Superior temporal gyrus (tissue), 1 donor: Measurements from ENCODE around the gene PLEKHA7.

ENCODE experiments used
- DNase-seq: peaks from one replicate; pipeline ENCODE4 v3.0.0-alpha.2; 2016; ENCODE audit errors: extremely low spot score

The PLEKHA7 gene

DNA sequence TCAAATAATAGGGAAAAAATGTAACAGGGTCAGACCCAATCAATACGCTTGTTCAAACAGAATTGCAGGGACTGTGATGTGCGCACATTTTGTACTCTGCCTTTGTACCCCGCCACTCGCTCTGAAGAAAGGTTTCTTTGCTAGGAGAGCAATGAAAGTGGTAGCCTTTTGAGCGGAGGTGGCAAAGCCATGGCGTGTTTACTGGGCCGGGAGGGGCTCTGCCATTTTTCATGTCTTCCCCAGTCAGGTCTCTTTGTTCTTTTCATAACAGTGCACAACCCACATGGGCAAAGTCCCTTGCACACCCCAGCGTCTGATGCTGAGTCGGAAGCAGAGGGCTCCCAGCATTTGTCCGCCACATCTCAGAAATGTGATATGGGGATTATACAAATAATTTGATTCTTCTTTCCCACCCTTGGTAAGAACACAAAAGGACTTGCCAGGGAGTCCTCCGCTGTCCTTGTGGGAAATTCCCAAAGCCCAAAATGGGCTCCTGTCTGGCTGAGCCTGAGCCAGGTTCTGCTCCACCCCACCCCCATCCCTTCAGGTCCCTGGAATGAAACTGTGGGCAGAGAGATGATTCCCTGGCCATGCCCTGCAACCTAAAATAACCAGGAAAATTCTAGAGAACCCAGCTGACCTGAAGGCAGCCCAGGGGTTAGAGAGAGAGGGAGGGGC, 239.1 kb downstream of the PLEKHA7 start:
- DNase-seq: no peak

DNA sequence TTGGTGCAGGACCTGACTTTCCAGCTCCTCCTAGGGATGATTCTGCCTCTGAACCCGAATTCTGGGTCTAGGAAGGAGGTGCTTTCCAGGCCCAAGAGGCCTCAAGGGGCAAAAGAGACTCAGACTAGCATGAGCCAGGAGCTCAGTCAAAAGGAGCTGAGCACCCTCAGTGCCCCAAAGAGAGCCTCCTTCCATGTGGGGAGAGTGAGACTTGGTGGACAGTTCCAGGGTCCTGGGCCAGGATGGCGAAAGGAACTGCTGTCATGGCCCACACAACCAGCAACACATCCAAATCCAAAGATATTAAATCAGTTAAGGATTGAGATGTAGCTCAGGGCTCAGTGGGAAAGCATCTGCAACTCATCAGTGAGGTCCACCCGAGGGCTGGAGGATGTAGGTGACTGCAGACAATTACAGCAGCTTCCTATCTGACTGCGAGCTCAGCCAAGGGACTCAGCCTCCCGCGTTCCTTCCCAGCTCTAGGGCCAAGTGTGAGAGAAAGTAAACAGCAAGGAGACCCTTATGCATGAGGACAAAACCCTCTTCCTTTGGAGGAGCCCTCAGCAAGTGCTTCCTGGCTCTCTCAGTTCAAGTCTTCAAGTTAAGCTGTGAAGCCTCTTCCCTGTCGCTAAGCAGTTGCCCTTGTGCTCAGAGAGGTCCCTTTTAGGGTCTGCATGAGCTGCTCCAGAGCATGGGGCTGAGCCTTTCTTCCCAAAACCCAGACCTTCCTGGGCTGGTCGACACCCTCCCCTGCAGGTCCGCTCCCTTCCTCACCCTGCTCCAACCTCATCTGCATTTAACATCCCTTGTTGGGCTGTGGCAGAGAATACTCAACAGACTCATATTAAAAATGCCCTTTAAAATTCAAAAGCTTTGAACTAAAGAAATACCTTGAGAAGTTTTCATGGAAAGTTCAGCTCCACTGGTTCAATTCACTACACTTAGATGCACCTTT, 240.0 kb downstream of the PLEKHA7 start:
- no peak for DNase-seq

- DNase-seq: no peak
Measured at GRCh38 chr11:16772141-16772512, 242.1 kb downstream of the PLEKHA7 start.

DNA sequence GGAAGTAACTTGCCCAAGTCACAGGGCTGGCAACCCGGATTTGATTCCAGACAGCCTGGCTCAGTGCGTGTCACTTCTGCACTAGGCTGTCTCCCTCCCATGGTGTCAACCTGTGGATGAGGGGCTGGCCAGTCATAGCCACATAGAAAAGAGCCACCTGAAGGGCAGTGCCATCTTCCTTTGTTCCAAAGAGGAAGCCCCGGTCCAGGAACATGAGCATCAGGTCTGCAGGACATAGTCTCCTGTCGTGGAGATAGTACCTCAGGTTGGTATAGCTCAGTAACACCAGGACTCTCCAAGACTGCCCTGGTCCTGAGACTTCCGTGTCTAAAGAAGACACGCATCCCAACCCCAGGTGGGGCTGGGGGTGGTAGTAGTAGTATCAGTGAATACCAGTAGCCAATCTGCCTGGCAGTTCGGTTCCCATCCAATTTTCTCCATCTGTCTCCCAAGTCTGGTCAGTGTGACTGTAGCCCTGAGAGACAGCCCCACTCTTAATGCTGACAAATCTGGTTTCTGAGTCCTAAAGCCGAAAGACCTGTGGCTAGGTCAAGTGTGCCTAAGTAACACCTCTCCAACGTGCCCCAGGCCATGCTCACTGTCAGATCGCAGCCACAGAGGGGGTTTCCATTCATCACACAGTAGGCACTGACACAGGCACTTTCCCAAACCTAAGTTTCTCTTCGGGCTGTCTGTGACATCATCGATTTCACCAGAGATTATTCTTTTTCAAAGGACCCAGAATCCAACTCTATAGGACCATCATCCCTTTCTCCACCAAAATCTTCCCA, 242.7 kb downstream of the PLEKHA7 start:
- DNase-seq: no peak

GRCh38 chr11:16770016-16770415, 244.2 kb downstream of the PLEKHA7 start:
- DNase-seq: no peak

DNA sequence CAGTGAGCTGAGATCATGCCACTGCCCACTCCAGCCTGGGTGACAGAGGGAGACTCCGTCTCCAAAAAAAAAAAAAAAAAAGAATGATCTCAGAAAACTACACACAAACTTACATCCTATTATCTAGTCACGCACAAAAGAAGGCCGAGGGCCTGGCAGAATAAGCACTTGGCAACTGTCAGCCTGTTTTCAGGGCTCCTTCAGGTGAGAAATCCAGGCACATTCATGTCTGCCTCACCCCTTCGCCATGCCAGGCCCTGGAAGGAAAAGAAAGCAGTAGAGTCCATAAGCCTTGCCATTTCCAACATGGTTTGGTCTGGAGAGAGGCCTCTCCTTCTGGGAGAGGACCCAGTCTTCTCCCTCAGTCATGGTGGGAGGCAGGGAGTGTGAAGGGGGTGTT, 244.8 kb downstream of the PLEKHA7 start:
- no peak for DNase-seq

DNA sequence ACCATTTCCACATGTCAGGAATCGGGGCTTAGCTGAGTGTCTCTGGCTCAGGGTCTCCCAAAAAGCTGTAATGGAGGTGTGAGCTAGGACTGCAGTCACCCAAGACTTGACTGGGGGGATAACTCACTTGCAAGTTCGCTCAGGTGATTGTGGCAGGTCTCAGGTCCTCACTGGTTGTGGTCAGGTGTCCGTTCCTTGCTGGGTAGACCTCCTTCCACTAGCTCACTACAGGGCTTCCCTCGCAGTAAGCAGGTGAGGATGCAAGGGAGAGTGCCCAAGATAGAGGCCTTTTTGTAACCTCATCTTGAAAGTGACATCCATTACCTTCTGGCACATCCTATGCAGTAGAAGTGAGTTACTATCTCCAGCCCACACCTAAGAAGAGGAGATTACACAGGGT, 246.3 kb downstream of the PLEKHA7 start:
- no peak for DNase-seq

DNA sequence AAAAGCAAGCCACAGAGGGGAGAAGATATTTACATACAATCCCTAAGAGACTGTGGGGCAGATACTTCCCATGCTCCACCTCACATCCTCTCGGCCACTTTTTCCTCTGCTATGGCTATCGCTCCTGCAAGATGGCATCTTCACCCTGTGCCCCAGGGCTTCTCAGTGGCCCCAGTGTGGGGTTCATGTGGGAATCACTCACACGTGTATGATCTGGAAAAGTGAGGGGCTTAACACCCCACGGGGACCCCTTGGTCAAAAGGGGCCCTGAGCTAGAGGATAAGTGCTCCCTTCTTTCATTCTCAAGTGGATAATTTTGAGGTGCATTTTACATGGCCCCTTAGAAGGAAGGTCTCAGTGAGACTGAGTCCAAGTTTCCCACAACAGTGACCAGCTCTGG, 247.1 kb downstream of the PLEKHA7 start:
- DNase-seq: no peak

DNA sequence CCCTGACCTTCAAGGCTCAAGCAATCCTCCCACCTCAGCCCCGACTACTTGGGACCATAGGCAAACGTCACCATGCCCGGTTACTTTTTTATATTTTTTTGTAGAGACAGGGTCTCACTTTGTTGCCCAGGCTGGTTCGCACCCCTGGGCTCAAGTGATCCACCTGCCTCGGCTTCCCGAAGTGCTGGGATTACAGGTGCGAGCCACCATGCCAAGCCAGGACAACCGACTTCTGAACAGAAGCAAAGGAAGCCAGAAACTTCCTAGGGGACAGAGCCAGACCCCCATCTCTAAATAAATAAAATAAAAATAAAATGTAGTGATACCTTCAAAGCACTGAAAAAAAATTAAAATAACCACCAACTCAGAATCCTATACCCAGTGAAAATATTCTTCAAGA, 249.3 kb downstream of the PLEKHA7 start:
- DNase-seq: no peak

DNA sequence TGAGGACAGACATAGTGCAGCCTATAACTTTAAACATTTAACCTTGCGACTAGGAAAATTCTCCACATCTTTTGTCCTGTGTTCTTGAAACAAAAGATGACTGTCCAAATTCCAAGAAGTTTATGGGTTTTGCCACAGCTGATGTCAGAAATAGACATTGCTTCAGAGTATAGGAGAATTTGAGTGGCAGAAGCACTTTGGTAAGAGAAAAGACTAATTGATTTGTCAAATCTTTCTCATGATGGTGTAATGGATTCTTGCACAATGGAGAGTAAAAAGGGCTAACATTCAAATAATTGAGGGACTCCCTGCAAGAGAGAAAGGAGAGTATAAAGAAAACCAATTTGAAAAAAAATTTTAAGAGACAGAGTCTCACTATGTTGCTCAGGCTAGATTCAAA, 250.5 kb downstream of the PLEKHA7 start:
- no peak for DNase-seq

- DNase-seq: no peak
Measured at GRCh38 chr11:16759857-16760508, 254.2 kb downstream of the PLEKHA7 start.

GRCh38 chr11:16758382-16759024, 255.7 kb downstream of the PLEKHA7 start:
- DNase-seq: no peak

DNA sequence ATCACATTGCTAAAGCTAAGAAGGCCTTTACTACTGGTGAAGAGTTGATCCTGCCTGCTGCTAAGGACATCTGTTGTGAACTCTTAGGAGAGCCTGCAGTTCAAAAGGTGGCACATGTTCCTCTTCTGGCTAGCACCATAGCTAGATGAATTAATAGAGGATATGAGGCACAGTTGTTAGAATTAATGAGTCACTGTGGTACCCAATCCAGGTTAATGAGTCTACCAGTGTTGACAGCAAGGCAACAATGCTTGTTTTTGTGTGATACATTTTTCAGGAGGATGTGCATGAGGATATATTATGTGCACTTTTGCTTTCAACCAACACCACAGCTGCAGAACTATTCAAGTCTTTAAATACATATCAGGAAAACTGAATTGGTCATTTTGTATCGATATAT, 263.8 kb downstream of the PLEKHA7 start:
- no peak for DNase-seq

DNA sequence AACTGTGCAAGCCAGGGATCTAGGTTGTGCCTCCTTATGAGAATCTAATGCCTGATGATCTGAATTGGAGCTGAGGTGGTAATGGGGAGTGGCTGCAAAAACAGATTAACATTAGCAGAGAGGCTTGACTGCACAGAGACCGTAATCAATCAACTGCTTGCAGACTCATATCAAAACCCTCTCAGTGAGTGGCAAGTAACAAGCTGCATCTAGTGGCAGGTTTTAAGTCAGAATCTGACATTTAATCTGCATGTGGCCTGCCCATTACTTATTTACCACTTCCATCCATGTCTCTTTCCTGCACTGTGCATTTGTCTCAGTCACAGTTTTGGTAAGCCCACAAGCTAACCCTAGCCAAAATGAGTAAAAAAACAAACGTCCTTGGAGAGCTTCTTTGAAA, 264.5 kb downstream of the PLEKHA7 start:
- no peak for DNase-seq

DNA sequence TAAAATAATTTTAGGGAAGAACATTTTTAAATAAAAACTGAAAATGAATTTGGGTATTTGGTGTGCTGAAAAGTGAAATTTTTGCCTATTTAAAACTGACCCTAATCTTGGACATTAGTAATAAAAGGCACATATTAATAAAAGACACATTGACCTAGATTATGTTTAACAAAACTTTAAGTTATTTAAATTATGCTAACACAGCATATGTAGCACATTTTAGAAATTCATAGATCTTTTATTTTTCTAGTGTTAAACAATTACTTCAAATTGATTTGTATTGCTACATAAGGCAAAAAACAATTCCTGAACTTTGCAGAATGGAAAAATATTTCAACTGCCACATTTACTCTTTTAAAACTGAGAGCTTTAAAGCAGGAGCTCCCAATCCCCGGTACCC, 265.1 kb downstream of the PLEKHA7 start:
- no peak for DNase-seq

DNA sequence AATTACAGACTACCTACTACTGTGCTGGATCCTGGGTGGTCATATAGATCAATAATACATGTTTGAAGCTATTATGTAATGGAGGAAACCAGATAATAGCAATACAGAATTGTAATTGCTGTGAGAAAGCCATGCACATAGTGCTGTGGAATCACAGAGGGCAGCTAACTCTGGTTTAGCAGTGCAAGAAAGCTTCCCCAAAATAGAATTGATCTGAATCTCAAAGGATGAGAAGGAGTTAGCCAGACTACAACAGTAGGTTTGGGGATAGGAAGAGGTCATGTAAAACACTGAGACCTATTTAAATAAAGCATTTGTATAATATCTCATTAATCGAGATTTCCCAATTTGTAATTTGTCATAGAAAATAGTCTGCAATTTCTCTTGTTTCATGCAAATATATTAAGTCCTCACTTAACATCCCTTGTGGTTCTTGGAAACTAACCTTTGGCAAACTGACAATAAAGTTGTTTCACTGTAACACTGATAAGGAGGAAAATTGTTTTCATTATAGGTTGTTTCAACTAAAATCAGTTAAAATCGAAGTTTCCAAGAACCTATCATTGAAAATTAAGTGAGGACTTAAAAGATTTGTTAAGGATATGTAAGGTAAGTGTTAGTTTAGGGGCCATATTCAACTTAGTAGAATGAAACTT, 268.1 kb downstream of the PLEKHA7 start:
- no peak for DNase-seq

DNA sequence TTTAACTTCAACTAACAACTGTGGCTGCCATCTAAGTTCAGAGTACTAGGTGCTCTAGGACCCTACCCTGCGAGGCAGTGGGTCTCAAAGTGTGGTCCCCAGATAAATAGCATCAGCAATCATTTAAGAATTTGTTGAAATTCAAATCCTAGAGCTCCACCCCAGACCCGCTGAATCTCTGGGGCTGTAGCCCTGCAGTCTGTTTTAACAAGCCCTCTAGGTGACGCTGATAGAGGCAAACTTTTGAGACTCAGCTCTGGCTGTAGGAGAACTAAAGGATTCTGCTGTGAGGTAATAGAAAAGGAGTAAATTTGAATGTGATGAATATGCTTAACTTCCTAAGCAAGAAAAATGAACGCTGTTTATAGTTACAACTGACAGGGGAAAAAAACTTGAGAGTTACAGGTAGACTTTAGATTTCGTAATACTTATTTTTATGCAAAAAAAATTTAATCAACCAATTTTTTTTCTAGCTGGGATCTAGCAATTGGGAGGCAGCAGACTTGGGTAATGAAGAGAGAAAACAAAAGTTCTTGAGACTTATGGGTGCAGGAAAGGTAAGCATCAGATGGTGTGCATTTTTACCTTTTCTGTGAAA, 270.0 kb downstream of the PLEKHA7 start:
- no peak for DNase-seq

- no peak for DNase-seq
Measured at GRCh38 chr11:16743478-16743877, 270.7 kb downstream of the PLEKHA7 start.

DNA sequence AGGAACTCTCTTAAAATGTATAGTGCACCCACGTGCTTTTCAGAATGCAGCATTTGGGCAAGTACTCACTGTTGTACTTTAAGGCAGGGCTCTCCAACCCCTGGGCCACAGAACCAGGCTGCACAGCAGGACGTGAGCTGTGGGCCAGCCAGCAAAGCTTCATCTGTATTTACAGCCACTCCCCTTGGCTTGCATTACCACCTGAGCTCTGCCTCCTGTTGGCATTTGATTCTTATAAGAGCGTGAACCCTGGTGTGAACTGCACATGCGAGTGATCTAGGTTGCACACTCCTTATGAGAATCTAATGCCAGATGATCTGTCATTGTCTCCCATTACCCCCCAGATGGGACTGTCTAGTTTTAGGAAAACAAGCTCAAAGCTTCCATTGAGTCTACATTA, 272.7 kb downstream of the PLEKHA7 start:
- no peak for DNase-seq
